GM20000 (cell line): Measurements from ENCODE around the gene TAAR6.
"Not testable (repeated sequence)": the region's sequence is repeated elsewhere in the genome, so short reads cannot be mapped to it uniquely, and the experiment has no call there.

Experiments used
- DNase-seq: peaks from one replicate; pipeline ENCODE4 v3.0.0; 2012; ENCODE audit warnings: low spot score
- CTCF ChIP-seq: IDR thresholded peaks from 2 replicates; pipeline ENCODE4 v1.5.1; 2012; ENCODE audit warnings: mild to moderate bottlenecking, control low read depth; ENCODE audit errors: extremely low read depth, missing control alignments

The TAAR6 gene

DNA sequence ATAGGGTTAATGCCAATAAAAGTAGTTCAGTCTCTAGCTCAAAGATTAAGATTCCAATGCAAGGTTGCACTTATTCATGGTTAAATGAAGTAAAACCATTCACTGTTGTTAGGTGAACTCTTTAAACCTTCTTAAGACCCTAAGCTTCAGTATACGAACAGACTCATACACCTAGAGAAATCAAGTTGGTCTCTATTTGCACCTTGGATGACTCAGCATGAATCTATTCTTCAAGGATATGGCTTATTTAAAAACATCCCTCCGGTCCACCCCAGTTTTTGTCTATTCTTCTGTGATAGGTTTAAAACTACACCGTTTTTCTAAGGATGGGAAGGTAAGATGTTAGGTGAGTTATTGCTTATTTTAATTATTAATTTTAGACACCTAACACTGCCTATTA lies 33.0 kb upstream of the TAAR6 start:
- no peak for TF ChIP-seq CTCF

DNA sequence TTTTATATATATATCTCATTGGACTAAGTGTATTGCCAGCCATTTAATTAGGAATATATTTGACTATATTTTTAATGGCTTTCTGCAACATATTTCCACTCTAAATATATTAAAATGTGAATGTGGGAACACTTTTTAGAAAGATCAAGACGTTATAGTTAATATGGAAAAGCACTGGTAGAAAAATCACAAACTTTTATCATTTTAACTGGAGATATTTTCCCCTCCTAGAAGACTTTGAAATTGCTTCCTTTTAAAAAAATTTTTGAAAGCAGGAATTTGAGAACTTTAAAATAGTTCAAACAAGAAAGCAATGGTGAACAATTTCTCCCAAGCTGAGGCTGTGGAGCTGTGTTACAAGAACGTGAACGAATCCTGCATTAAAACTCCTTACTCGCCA lies 32.1 kb upstream of the TAAR6 start, which contains the start of gene TAAR9:
TSS of gene TAAR9 (plus strand) at position 301 of the 400 bp plus-strand sequence. CDS start at position 314, 13 bp downstream.
- TF ChIP-seq CTCF = no peak
- no peak for DNase-seq

More for the DNA sequence above, 33.0 kb upstream of the TAAR6 start:
- DNase-seq = no peak

DNA sequence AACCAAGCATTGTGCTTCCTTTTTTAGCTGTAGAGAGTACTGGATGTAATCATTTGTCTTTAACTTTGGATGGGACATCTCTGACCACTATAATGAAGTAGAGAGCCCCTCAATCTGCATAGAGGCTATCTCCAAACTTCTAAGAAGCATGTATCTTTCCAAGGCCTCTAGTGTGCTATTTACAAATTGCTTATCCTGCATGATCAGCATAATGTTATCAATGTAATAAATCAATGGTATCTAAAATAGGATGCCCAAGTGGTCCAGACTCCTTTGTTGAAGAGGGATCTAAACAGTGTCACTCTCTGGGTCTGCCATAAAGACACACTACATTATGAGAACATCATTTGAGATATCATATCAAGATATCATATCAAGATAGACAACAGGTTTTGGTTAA lies 25.3 kb upstream of the TAAR6 start:
- DNase-seq = no peak
- no peak for TF ChIP-seq CTCF

DNA sequence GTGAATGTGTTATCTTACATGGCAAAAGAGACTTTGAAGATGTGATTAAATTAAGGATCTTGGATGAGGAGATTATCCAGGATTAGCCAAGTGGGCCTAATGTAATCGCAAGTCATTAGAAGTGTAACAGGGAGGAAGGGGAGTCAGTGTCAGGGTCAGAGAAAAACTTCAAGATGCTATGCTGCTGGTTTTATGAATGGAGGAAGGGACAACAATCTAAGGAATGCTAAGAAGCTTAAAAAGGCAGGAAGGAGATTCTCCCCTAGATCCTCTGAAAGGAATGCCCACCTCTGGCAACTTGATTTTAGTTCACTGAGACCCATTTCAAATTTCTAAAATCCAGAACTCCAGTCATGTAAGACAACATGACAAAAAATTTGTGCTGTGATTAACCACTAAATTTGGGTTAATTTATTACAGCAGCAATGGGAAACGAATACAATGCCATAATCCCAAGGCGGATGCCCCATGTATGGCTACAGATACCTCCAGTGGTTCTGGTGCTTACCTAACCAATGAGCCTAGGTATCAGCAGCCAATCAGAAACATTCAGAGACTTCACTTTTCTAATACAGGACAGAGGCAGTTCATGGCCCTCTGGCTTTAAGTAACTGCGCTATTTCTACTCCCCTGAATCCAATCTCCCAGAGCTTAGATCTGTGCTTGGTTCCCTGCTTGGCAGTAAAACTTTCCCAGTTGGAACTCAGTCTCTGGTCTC lies 21.2 kb upstream of the TAAR6 start:
- no peak for DNase-seq
- TF ChIP-seq CTCF = no peak

DNA sequence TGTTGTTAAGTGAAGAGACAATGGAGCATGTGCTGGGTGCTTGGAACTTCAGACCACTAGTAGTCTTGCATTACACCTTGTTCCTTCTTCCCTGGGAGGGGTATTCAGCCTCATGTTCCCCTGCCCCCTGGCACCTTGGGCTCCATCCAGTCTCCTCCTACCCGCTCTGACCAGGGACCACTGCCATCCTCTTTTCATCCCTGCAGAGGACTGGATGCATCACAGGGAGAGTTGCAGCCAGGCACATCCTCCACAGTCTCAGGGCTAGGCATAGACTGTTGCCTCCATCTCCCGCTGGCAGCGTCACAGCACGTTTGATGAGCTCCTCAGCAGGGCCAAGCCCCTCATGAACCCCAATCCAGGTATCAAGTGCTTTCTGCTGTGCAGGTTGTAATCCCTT lies 18.9 kb upstream of the TAAR6 start:
- TF ChIP-seq CTCF = no peak
- DNase-seq = no peak

GRCh38 chr6:132552372-132552771 lies 17.8 kb upstream of the TAAR6 start, which contains the start of gene TAAR8:
Gene TAAR8 (plus strand): TSS chr6:132552672. CDS start chr6:132552693, 21 bp downstream.
- DNase-seq = no peak
- TF ChIP-seq CTCF = no peak

DNA sequence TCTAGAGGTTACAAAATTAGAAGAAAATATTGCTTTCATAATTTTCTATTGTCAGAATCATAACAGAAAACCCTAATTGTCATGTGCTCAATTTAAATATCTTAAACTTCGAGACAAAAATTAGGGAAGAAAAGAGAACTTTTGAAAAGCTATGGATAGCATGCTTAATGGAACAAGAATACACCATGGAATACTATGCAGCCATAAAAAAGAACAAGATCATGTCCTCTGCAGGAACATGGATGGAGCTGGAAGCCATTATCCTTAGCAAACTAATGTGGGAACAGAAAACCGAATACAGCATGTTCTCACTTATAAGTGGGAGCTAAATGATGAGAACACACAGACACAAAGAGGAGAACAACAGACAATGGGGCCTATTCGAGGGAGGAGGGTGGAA lies 10.0 kb upstream of the TAAR6 start:
- not testable (repeated sequence) for DNase-seq

DNA sequence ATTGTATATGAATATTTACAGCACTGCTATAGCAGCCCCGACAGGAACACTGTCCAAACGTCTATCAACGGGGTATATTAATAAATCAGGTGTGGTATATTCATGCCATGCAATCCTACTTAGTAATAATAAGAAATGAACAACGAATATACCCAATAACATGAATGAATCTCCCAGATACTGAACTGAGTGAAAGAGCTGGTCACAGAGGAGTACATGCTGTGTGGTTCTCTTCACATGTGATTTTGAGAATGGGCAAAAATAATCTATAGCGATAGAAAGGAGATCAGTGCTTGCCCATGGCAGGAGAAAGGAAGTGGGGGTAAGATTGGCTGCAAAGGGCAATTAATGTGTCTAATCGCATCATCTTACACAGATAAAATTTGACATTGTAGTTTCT lies 3.7 kb upstream of the TAAR6 start:
- no peak for TF ChIP-seq CTCF
- no peak for DNase-seq
